Peyer's patch (tissue), 4 donors: ENCODE measurements around the gene THRSP. TPM values are rescaled to one million over a fixed set of nuclear protein-coding genes. Genes with fewer than 3 reads are reported as not detected.

Source experiments
- DNase-seq, 3 donors: peaks; one replicate each; pipeline ENCODE4 v3.0.0-alpha.2; 2017 to 2019
- H3K27ac ChIP-seq, 4 donors: fragments of 200-600 bp; sonication (generic); one replicate each; pipeline ENCODE4 v1.5.1; 2016 to 2019
- H3K27me3 ChIP-seq, 2 donors: fragments of 200-600 bp; sonication (generic); one replicate each; pipeline ENCODE4 v1.5.1; 2019
- H3K36me3 ChIP-seq, 3 donors: fragments of 200-600 bp; sonication (generic); one replicate each; pipeline ENCODE4 v1.5.1; 2016 to 2019
- H3K4me1 ChIP-seq, 4 donors: fragments of 200-600 bp; sonication (generic); one replicate each; pipeline ENCODE4 v1.5.1; 2016 to 2019
- H3K4me3 ChIP-seq, 4 donors: fragments of 200-600 bp; sonication (generic); 1 replicate in 3 of 4; 2 replicates in 1 of 4; pipeline ENCODE4 v1.5.1; 2016 to 2019; ENCODE audit warnings: mild to moderate bottlenecking in 1 of 4
- H3K9me3 ChIP-seq, 4 donors: fragments of 200-600 bp; sonication (generic); one replicate each; pipeline ENCODE4 v1.5.1; 2016 to 2019; ENCODE audit warnings: mild to moderate bottlenecking in 1 of 4
- POLR2A ChIP-seq, 2 donors: fragments of 450-650 bp; IDR thresholded peaks; one replicate each; pipeline ENCODE4 v1.5.1; 2017; ENCODE audit warnings: antibody characterized with exemption in 2 of 2, mild to moderate bottlenecking in 2 of 2, moderate library complexity in 2 of 2
- total RNA-seq, 4 donors: library from RNA; depleted of rRNA; stranded (reverse); fragments of >200 nt; gene quantifications; one replicate each; pipeline ENCODE4 v1.1.0, GENCODE V29; 2016
- TF ChIP-seq, protein P1 (sequence below), 6 experiments: fragments of 450-650 bp in 4 of 6; fragments of 200-600 bp in 2 of 6; sonication (generic) in 1 of 6; IDR thresholded peaks; one replicate each; pipeline ENCODE4 v1.5.1; 2017 to 2019; ENCODE audit warnings: antibody characterized with exemption in 6 of 6, mild to moderate bottlenecking in 3 of 6, moderate library complexity in 1 of 6

THRSP gene
- total RNA-seq, 4 donors from 2014 or later: 4.1 TPM; not detected in 3

DNA sequence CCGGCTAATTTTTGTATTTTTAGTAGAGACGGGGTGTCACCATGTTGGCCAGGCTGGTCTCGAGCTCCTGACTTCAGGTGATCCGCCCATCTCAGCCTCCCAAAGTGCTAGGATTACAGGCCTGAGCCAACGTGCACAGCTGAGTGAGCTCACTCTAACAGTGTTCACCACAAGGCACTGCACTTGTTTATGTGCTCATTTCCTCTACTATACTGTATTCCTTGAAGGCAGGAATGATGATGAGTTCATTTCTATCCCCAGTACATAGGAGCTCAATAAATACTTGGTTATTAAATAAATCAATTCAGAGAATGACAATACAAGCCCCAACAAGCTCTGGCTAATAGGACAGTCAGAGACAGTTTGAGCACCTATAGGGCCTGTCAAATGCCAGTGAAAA lies 46.7 kb downstream of the THRSP start:
- no peak for DNase-seq
- Histone ChIP-seq H3K27me3 (no peaks in the 10 kb centered on the region), H3K36me3 (peaks cover 0 to 22% (median 0%) of the 10 kb centered on the region in 3 donors), H3K4me1 (no peaks in the 10 kb centered on the region), H3K4me3 (no peak overlapping the region), H3K27ac (no peak overlapping the region), H3K9me3 (no peaks in the 10 kb centered on the region)
- TF ChIP-seq POLR2A (IDR thresholded peaks at IDR 0.05): no peak
- TF ChIP-seq, protein P1, sequence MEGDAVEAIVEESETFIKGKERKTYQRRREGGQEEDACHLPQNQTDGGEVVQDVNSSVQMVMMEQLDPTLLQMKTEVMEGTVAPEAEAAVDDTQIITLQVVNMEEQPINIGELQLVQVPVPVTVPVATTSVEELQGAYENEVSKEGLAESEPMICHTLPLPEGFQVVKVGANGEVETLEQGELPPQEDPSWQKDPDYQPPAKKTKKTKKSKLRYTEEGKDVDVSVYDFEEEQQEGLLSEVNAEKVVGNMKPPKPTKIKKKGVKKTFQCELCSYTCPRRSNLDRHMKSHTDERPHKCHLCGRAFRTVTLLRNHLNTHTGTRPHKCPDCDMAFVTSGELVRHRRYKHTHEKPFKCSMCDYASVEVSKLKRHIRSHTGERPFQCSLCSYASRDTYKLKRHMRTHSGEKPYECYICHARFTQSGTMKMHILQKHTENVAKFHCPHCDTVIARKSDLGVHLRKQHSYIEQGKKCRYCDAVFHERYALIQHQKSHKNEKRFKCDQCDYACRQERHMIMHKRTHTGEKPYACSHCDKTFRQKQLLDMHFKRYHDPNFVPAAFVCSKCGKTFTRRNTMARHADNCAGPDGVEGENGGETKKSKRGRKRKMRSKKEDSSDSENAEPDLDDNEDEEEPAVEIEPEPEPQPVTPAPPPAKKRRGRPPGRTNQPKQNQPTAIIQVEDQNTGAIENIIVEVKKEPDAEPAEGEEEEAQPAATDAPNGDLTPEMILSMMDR (IDR thresholded peaks at IDR 0.05): no peak

GRCh38 chr11:78110830-78111229 lies 47.2 kb downstream of the THRSP start:
- H3K9me3 ChIP-seq: no peaks in the 10 kb centered on the region
- H3K27me3 ChIP-seq: no peaks in the 10 kb centered on the region
- no peak for DNase-seq
- peaks cover 0 to 22% (median 0%) of the 10 kb centered on the region in 3 donors for H3K36me3 ChIP-seq
- no peak overlapping the region for H3K4me3 ChIP-seq
- no peak overlapping the region for H3K27ac ChIP-seq
- TF ChIP-seq, protein P1 (IDR thresholded peaks at IDR 0.05): no peak
- no peak for TF ChIP-seq POLR2A (IDR thresholded peaks at IDR 0.05)
- H3K4me1 ChIP-seq: no peaks in the 10 kb centered on the region

GRCh38 chr11:78111298-78111697 lies 47.6 kb downstream of the THRSP start:
- no peak overlapping the region for H3K27ac ChIP-seq
- H3K4me3 ChIP-seq: no peak overlapping the region
- H3K36me3 ChIP-seq: peaks cover 0 to 22% (median 0%) of the 10 kb centered on the region in 3 donors
- no peaks in the 10 kb centered on the region for H3K9me3 ChIP-seq
- no peak for DNase-seq
- no peaks in the 10 kb centered on the region for H3K4me1 ChIP-seq
- no peak for TF ChIP-seq POLR2A (IDR thresholded peaks at IDR 0.05)
- TF ChIP-seq, protein P1 (IDR thresholded peaks at IDR 0.05): no peak
- H3K27me3 ChIP-seq: no peaks in the 10 kb centered on the region

GRCh38 chr11:78112582-78113275 lies 49.1 kb downstream of the THRSP start:
- no peaks in the 10 kb centered on the region for H3K9me3 ChIP-seq
- no peak for DNase-seq
- TF ChIP-seq, protein P1 (IDR thresholded peaks at IDR 0.05): no peak
- no peak for TF ChIP-seq POLR2A (IDR thresholded peaks at IDR 0.05)
- H3K4me1 ChIP-seq: no peaks in the 10 kb centered on the region
- H3K27ac ChIP-seq: no peak overlapping the region
- H3K27me3 ChIP-seq: no peaks in the 10 kb centered on the region
- peaks cover 0 to 22% (median 0%) of the 10 kb centered on the region in 3 donors for H3K36me3 ChIP-seq
- H3K4me3 ChIP-seq: no peak overlapping the region

Other genes with a start within 250 kb of the THRSP start
- gene RSF1, start 243.1 kb upstream of the THRSP start, total RNA-seq: 100 to 1,000 TPM in 1 of 4 donors, 10 to 100 TPM in 3; 38.4 to 129 (median 70.5) TPM
- 10 to 100 TPM in 2 of 4 donors, 1 to 10 TPM in 1, not detected in 1; 9.0 to 16.6 (median 14.8) TPM for gene AAMDC, start 242.7 kb upstream of the THRSP start, total RNA-seq
- gene INTS4, start 69.2 kb upstream of the THRSP start, total RNA-seq: 10 to 100 TPM; 38.9 to 68.5 (median 57.5) TPM
- 1 to 10 TPM; 3.3 to 7.1 (median 5.9) TPM for gene KCTD14, start 40.6 kb upstream of the THRSP start, total RNA-seq
- 100 to 1,000 TPM in 3 of 4 donors, 10 to 100 TPM in 1; 47.0 to 159 (median 117) TPM for gene NDUFC2, start 16.0 kb downstream of the THRSP start, total RNA-seq
- gene ALG8, start 75.8 kb downstream of the THRSP start, total RNA-seq: 10 to 100 TPM; 12.7 to 83.3 (median 21.4) TPM
- gene KCTD21, start 124.8 kb downstream of the THRSP start, total RNA-seq: 10 to 100 TPM in 3 of 4 donors, 1 to 10 TPM in 1; 8.7 to 25.2 (median 16.9) TPM
- gene USP35, start 125.1 kb downstream of the THRSP start, total RNA-seq: 10 to 100 TPM in 3 of 4 donors, 1 to 10 TPM in 1; 6.6 to 30.6 (median 13.3) TPM